ENCODE results near the gene KRT85. TPM values are rescaled to one million over a fixed set of nuclear protein-coding genes. Genes with fewer than 3 reads are reported as not detected.

Gene KRT85
- total RNA-seq, 2 donors from 2014 or later, result not detected

GRCh38 chr12:52405922-52406385 lies 38.7 kb upstream of the KRT85 start, which contains the start of gene KRT82:
Gene KRT82 (minus strand): TSS chr12:52406335. CDS start chr12:52406277, 58 bp downstream.
- H3K36me3 Mint-ChIP-seq (ENCODE audit: low read depth), result no peaks in the 10 kb centered on the region
- H3K9ac ChIP-seq (ENCODE audit: extremely low read depth, low read length, poor library complexity, severe bottlenecking), result no peak within 1 kb of the TSS
- WGBS, 2 experiments (ENCODE audit: insufficient coverage in 1 of 2, insufficient read length in 1 of 2), result 93 to 98% methylated on average over 9 to 14 of the region's 14 CpGs
- H3K36me3 ChIP-seq (ENCODE audit: control insufficient read depth, insufficient read depth, low read length), result no peaks in the 10 kb centered on the region
- no peak for DNase-seq
- peaks cover 19% of the 10 kb centered on the region for H3K27me3 Mint-ChIP-seq (ENCODE audit: insufficient read depth)
- no peak within 1 kb of the TSS for H3K27ac ChIP-seq (ENCODE audit: low read depth, low read length)
- H3K4me1 Mint-ChIP-seq, result peaks cover 10% of the 10 kb centered on the region
- no peaks in the 10 kb centered on the region for H3K9me3 ChIP-seq (ENCODE audit: control insufficient read depth, low read length)
- no peak within 1 kb of the TSS for H3K4me3 ChIP-seq (ENCODE audit: low read length)
- H3K27ac Mint-ChIP-seq, result no peak within 1 kb of the TSS
- H3K4me3 Mint-ChIP-seq, result no peak within 1 kb of the TSS
- TF ChIP-seq, protein P1, sequence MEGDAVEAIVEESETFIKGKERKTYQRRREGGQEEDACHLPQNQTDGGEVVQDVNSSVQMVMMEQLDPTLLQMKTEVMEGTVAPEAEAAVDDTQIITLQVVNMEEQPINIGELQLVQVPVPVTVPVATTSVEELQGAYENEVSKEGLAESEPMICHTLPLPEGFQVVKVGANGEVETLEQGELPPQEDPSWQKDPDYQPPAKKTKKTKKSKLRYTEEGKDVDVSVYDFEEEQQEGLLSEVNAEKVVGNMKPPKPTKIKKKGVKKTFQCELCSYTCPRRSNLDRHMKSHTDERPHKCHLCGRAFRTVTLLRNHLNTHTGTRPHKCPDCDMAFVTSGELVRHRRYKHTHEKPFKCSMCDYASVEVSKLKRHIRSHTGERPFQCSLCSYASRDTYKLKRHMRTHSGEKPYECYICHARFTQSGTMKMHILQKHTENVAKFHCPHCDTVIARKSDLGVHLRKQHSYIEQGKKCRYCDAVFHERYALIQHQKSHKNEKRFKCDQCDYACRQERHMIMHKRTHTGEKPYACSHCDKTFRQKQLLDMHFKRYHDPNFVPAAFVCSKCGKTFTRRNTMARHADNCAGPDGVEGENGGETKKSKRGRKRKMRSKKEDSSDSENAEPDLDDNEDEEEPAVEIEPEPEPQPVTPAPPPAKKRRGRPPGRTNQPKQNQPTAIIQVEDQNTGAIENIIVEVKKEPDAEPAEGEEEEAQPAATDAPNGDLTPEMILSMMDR (conservative IDR thresholded peaks at IDR 0.05), result no peak
- H3K9me3 Mint-ChIP-seq, result peaks cover 11% of the 10 kb centered on the region
- H3K27me3 ChIP-seq (ENCODE audit: control insufficient read depth, insufficient read depth, low read length, poor library complexity, severe bottlenecking), result no peaks in the 10 kb centered on the region
- no peaks in the 10 kb centered on the region for H3K4me1 ChIP-seq (ENCODE audit: control insufficient read depth, insufficient read depth, low read length)

GRCh38 chr12:52404951-52405350 lies 37.7 kb upstream of the KRT85 start:
- 88 to 100% methylated on average over 1 to 3 of the region's 3 CpGs for WGBS, 2 experiments (ENCODE audit: insufficient coverage in 1 of 2, insufficient read length in 1 of 2)
- H3K4me3 ChIP-seq (ENCODE audit: low read length), result no peak overlapping the region
- H3K4me3 Mint-ChIP-seq, result no peak overlapping the region
- no peak for DNase-seq
- H3K36me3 Mint-ChIP-seq (ENCODE audit: low read depth), result no peaks in the 10 kb centered on the region
- H3K27ac Mint-ChIP-seq, result no peak overlapping the region
- no peaks in the 10 kb centered on the region for H3K36me3 ChIP-seq (ENCODE audit: control insufficient read depth, insufficient read depth, low read length)
- no peaks in the 10 kb centered on the region for H3K4me1 ChIP-seq (ENCODE audit: control insufficient read depth, insufficient read depth, low read length)
- peaks cover 8% of the 10 kb centered on the region for H3K4me1 Mint-ChIP-seq
- no peaks in the 10 kb centered on the region for H3K9me3 ChIP-seq (ENCODE audit: control insufficient read depth, low read length)
- no peak overlapping the region for H3K9ac ChIP-seq (ENCODE audit: extremely low read depth, low read length, poor library complexity, severe bottlenecking)
- TF ChIP-seq, protein P1 (conservative IDR thresholded peaks at IDR 0.05), result no peak
- H3K27me3 Mint-ChIP-seq (ENCODE audit: insufficient read depth), result peaks cover 19% of the 10 kb centered on the region
- peaks cover 11% of the 10 kb centered on the region for H3K9me3 Mint-ChIP-seq
- H3K27ac ChIP-seq (ENCODE audit: low read depth, low read length), result no peak overlapping the region
- no peaks in the 10 kb centered on the region for H3K27me3 ChIP-seq (ENCODE audit: control insufficient read depth, insufficient read depth, low read length, poor library complexity, severe bottlenecking)

- no peaks in the 10 kb centered on the region for H3K9me3 ChIP-seq (ENCODE audit: control insufficient read depth, low read length)
- no peak overlapping the region for H3K27ac Mint-ChIP-seq
- peaks cover 17% of the 10 kb centered on the region for H3K27me3 Mint-ChIP-seq (ENCODE audit: insufficient read depth)
- peaks cover 12% of the 10 kb centered on the region for H3K4me1 Mint-ChIP-seq
- H3K9me3 Mint-ChIP-seq, result peaks cover 9% of the 10 kb centered on the region
- H3K27ac ChIP-seq (ENCODE audit: low read depth, low read length), result no peak overlapping the region
- H3K4me1 ChIP-seq (ENCODE audit: control insufficient read depth, insufficient read depth, low read length), result no peaks in the 10 kb centered on the region
- H3K36me3 ChIP-seq (ENCODE audit: control insufficient read depth, insufficient read depth, low read length), result no peaks in the 10 kb centered on the region
- no peaks in the 10 kb centered on the region for H3K36me3 Mint-ChIP-seq (ENCODE audit: low read depth)
- H3K9ac ChIP-seq (ENCODE audit: extremely low read depth, low read length, poor library complexity, severe bottlenecking), result no peak overlapping the region
- 94 to 95% methylated on average over 9 of the region's 9 CpGs for WGBS, 2 experiments (ENCODE audit: insufficient coverage in 1 of 2, insufficient read length in 1 of 2)
- DNase-seq, result no peak
- no peak overlapping the region for H3K4me3 Mint-ChIP-seq
- TF ChIP-seq, protein P1 (conservative IDR thresholded peaks at IDR 0.05), result no peak
- no peaks in the 10 kb centered on the region for H3K27me3 ChIP-seq (ENCODE audit: control insufficient read depth, insufficient read depth, low read length, poor library complexity, severe bottlenecking)
- no peak overlapping the region for H3K4me3 ChIP-seq (ENCODE audit: low read length)
These were observed 36.3 kb upstream of the KRT85 start for GRCh38 chr12:52403561-52403960.
